ENCODE data around the gene REEP1.

The REEP1 gene

GRCh38 chr2:86186431-86186830, 151.0 kb downstream of the REEP1 start:
- TF ChIP-seq GATA2 (IDR thresholded peaks at IDR 0.05; ENCODE audit: low read depth, low read length) = no peak
- no peak for TF ChIP-seq GATA3 (IDR thresholded peaks at IDR 0.05; ENCODE audit: low read depth, low read length)

GRCh38 chr2:86185517-86186212, 151.8 kb downstream of the REEP1 start:
- TF ChIP-seq GATA2 (IDR thresholded peaks at IDR 0.05; ENCODE audit: low read depth, low read length) = no peak
- no peak for TF ChIP-seq GATA3 (IDR thresholded peaks at IDR 0.05; ENCODE audit: low read depth, low read length)

- TF ChIP-seq GATA3 (IDR thresholded peaks at IDR 0.05; ENCODE audit: low read depth, low read length) (no peak), GATA2 (IDR thresholded peaks at IDR 0.05; ENCODE audit: low read depth, low read length) (no peak)
These were observed 160.8 kb downstream of the REEP1 start for GRCh38 chr2:86176597-86176996.

GRCh38 chr2:86175828-86176227, 161.6 kb downstream of the REEP1 start:
- TF ChIP-seq GATA2 (IDR thresholded peaks at IDR 0.05; ENCODE audit: low read depth, low read length) = no peak
- TF ChIP-seq GATA3 (IDR thresholded peaks at IDR 0.05; ENCODE audit: low read depth, low read length) = no peak

GRCh38 chr2:86174445-86174844, 163.0 kb downstream of the REEP1 start:
- TF ChIP-seq GATA2 (IDR thresholded peaks at IDR 0.05; ENCODE audit: low read depth, low read length) (no peak), GATA3 (IDR thresholded peaks at IDR 0.05; ENCODE audit: low read depth, low read length) (no peak)

GRCh38 chr2:86172610-86173009, 164.8 kb downstream of the REEP1 start:
- TF ChIP-seq GATA2 (IDR thresholded peaks at IDR 0.05; ENCODE audit: low read depth, low read length) (no peak), GATA3 (IDR thresholded peaks at IDR 0.05; ENCODE audit: low read depth, low read length) (no peak)

GRCh38 chr2:86171295-86171694, 166.1 kb downstream of the REEP1 start:
- TF ChIP-seq GATA2 (IDR thresholded peaks at IDR 0.05; ENCODE audit: low read depth, low read length) (no peak), GATA3 (IDR thresholded peaks at IDR 0.05; ENCODE audit: low read depth, low read length) (no peak)

GRCh38 chr2:86170449-86170848, 167.0 kb downstream of the REEP1 start:
- TF ChIP-seq GATA2 (IDR thresholded peaks at IDR 0.05; ENCODE audit: low read depth, low read length) = no peak
- no peak for TF ChIP-seq GATA3 (IDR thresholded peaks at IDR 0.05; ENCODE audit: low read depth, low read length)

All from SH-SY5Y (cell line).